ENCODE measurements around the gene SEMA4D. TPM values are rescaled to one million over a fixed set of nuclear protein-coding genes. Genes with fewer than 3 reads are reported as not detected.

SEMA4D gene
- total and polyA plus RNA-seq, 2 of the 13 experiments (the other 11 are each of a cell fraction or from before 2014, with no cell fraction given) = 0.13 to 0.16 TPM

GRCh38 chr9:89353989-89354388 lies 143.9 kb downstream of the SEMA4D start (continued):
- TF ChIP-seq, protein P1, sequence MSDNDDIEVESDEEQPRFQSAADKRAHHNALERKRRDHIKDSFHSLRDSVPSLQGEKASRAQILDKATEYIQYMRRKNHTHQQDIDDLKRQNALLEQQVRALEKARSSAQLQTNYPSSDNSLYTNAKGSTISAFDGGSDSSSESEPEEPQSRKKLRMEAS (IDR thresholded peaks at IDR 0.05) = no peak
- TF ChIP-seq NONO (IDR thresholded peaks at IDR 0.05) (no peak), NONO (CRISPR knock-in tag; conservative IDR thresholded peaks at IDR 0.05) (no peak), MXD1 (CRISPR knock-in tag; IDR thresholded peaks at IDR 0.05) (no peak), ZNF713 (CRISPR knock-in tag; IDR thresholded peaks at IDR 0.05) (no peak), BCL6 (CRISPR knock-in tag; IDR thresholded peaks at IDR 0.05) (no peak), CENPBD1 (CRISPR knock-in tag; IDR thresholded peaks at IDR 0.05; ENCODE audit: borderline replicate concordance, low read depth) (no peak), NCOA1 (CRISPR knock-in tag; IDR thresholded peaks at IDR 0.05) (no peak), ZNF383 (CRISPR knock-in tag; IDR thresholded peaks at IDR 0.05; ENCODE audit: borderline replicate concordance) (no peak), MAFK (conservative IDR thresholded peaks at IDR 0.05 in 1 of 2, IDR thresholded peaks at IDR 0.05 in 1 of 2; ENCODE audit: low read length in 2 of 2) (0 out of 4 replicates have a peak, but pooled peaks of 1 of the 2 experiments have one; percentile 19), HNRNPLL (IDR thresholded peaks at IDR 0.05; ENCODE audit: low read depth, low read length, poor library complexity, severe bottlenecking) (no peak), MED13 (CRISPR knock-in tag; IDR thresholded peaks at IDR 0.05) (no peak), JUNB (CRISPR knock-in tag; IDR thresholded peaks at IDR 0.05; ENCODE audit: borderline replicate concordance) (no peak), SIX4 (CRISPR knock-in tag; IDR thresholded peaks at IDR 0.05) (no peak), RFX1 (IDR thresholded peaks at IDR 0.05) (no peak)
- TF ChIP-seq, protein P2, sequence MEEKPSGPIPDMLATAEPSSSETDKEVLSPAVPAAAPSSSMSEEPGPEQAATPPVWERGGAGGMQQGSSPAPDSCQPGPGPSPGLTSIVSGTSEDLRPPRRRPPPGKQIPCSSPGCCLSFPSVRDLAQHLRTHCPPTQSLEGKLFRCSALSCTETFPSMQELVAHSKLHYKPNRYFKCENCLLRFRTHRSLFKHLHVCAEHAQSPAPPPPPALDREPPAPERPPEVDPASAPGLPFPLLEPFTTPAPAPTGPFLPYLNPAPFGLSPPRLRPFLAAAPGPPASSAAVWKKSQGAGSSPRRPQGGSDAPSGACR (CRISPR knock-in tag; IDR thresholded peaks at IDR 0.05) = no peak
- TF ChIP-seq, protein P3, sequence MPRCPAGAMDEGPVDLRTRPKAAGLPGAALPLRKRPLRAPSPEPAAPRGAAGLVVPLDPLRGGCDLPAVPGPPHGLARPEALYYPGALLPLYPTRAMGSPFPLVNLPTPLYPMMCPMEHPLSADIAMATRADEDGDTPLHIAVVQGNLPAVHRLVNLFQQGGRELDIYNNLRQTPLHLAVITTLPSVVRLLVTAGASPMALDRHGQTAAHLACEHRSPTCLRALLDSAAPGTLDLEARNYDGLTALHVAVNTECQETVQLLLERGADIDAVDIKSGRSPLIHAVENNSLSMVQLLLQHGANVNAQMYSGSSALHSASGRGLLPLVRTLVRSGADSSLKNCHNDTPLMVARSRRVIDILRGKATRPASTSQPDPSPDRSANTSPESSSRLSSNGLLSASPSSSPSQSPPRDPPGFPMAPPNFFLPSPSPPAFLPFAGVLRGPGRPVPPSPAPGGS (CRISPR knock-in tag; IDR thresholded peaks at IDR 0.05) = no peak
- TF ChIP-seq, protein P4, sequence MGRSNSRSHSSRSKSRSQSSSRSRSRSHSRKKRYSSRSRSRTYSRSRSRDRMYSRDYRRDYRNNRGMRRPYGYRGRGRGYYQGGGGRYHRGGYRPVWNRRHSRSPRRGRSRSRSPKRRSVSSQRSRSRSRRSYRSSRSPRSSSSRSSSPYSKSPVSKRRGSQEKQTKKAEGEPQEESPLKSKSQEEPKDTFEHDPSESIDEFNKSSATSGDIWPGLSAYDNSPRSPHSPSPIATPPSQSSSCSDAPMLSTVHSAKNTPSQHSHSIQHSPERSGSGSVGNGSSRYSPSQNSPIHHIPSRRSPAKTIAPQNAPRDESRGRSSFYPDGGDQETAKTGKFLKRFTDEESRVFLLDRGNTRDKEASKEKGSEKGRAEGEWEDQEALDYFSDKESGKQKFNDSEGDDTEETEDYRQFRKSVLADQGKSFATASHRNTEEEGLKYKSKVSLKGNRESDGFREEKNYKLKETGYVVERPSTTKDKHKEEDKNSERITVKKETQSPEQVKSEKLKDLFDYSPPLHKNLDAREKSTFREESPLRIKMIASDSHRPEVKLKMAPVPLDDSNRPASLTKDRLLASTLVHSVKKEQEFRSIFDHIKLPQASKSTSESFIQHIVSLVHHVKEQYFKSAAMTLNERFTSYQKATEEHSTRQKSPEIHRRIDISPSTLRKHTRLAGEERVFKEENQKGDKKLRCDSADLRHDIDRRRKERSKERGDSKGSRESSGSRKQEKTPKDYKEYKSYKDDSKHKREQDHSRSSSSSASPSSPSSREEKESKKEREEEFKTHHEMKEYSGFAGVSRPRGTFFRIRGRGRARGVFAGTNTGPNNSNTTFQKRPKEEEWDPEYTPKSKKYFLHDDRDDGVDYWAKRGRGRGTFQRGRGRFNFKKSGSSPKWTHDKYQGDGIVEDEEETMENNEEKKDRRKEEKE (IDR thresholded peaks at IDR 0.05) = no peak
- TF ChIP-seq, protein P5, sequence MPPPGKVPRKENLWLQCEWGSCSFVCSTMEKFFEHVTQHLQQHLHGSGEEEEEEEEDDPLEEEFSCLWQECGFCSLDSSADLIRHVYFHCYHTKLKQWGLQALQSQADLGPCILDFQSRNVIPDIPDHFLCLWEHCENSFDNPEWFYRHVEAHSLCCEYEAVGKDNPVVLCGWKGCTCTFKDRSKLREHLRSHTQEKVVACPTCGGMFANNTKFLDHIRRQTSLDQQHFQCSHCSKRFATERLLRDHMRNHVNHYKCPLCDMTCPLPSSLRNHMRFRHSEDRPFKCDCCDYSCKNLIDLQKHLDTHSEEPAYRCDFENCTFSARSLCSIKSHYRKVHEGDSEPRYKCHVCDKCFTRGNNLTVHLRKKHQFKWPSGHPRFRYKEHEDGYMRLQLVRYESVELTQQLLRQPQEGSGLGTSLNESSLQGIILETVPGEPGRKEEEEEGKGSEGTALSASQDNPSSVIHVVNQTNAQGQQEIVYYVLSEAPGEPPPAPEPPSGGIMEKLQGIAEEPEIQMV (CRISPR knock-in tag; IDR thresholded peaks at IDR 0.05; ENCODE audit: low read depth) = no peak
- TF ChIP-seq, protein P6, sequence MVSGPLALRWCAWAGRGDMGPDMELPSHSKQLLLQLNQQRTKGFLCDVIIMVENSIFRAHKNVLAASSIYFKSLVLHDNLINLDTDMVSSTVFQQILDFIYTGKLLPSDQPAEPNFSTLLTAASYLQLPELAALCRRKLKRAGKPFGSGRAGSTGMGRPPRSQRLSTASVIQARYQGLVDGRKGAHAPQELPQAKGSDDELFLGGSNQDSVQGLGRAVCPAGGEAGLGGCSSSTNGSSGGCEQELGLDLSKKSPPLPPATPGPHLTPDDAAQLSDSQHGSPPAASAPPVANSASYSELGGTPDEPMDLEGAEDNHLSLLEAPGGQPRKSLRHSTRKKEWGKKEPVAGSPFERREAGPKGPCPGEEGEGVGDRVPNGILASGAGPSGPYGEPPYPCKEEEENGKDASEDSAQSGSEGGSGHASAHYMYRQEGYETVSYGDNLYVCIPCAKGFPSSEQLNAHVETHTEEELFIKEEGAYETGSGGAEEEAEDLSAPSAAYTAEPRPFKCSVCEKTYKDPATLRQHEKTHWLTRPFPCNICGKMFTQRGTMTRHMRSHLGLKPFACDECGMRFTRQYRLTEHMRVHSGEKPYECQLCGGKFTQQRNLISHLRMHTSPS (CRISPR knock-in tag; IDR thresholded peaks at IDR 0.05; ENCODE audit: low read depth) = no peak
